ENCODE data around the gene MPI.
A peak's percentile ranks its signal among the peaks of the same experiment; 100 is the strongest.
"Not testable (repeated sequence)": the region's sequence is repeated elsewhere in the genome, so short reads cannot be mapped to it uniquely, and the experiment has no call there.

The MPI gene

DNA sequence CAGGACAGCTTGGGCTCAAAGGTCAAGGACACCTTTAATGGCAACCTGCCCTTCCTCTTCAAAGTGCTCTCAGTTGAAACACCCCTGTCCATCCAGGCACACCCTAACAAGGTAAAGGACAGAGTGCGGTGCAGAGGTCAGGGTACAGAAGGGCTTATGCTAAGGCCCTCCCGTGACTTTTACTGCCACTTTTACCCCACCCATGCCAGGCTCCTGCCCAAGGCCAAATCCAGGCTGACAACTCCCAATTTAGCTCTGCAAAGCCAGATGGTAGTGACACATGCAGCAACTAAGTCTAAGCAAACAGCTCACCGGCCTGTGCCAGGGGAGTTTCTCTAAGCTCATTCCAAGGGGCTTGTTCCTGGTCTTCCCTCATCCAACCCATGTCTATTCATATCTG is 1.6 kb downstream of the MPI start:
- DNase-seq (ENCODE audit: low read depth in 2 of 2) = no peak

DNA sequence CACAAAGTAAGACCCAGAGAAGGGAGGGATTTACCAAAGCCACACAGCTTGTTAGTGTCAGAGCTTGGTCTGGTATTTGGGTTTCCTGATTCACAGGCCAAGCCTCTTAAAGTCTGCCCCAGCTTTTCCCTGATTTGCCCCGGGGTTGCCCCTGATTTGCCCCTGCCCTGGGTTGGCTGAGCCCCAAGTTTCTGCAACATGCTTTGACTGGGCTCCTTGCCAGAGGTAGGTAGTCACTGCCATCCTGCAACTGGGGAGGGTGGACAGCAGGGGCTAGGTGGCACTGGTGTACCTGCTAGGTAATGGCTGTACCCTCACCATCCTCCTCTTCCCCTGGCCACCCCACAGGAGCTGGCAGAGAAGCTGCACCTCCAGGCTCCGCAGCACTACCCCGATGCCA is 2.5 kb downstream of the MPI start:
- DNase-seq (ENCODE audit: low read depth in 2 of 2) = no peak

DNA sequence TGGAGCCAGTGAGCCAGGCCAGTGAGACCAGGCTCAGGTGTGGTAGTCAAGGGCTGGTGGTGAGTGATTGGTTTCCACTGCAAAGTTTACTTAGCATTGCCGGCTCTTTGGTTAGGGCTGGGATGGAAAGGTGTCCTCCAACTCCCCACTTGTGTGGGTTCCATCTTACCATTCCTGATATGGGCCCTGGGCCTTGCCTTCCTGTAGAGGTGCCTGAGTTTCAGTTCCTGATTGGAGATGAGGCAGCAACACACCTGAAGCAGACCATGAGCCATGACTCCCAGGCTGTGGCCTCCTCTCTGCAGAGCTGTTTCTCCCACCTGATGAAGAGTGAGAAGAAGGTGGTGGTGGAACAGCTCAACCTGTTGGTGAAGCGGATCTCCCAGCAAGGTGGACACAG is 3.1 kb downstream of the MPI start:
- DNase-seq (ENCODE audit: low read depth in 2 of 2) = no peak

DNA sequence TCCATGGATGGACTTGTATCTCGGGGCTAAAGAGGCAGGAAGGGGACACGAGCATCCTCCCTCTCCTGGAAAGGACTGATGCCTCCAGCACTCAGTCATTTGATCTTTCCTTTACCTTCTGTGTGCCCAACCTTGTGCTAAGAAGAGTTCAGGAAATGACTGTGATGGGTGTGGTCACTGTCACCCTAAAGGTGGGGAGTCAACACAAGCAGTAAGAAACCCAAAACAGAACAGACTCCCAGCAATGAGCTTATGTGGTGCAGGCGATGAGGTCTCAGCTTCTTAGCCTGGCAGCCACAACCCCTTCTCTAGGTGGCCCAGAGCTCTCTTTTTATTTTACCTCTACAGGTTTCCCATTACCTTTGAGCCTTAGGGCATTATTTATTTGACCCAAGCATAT is 3.8 kb downstream of the MPI start:
- DNase-seq (ENCODE audit: low read depth in 2 of 2) = no peak

DNA sequence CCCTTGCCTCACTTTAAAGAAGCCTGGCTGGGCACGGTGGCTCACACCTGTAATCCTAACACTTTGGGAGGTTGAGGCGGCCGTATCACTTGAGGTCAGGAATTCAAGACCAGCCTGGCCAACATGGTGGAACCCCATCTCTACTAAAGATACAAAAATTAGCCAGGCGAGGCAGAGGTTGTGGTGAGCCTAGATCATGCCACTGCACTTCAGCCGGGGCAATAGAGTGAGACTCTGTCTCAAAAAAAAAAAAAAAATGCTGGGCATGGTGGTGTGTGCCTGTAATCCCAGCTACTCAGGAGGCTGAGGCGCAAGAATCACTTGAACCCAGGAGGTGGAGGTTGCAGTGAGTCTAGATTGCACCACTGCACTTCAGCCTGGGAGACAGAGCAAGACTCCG is 4.5 kb downstream of the MPI start:
- not testable (repeated sequence) for DNase-seq (ENCODE audit: low read depth in 2 of 2)

DNA sequence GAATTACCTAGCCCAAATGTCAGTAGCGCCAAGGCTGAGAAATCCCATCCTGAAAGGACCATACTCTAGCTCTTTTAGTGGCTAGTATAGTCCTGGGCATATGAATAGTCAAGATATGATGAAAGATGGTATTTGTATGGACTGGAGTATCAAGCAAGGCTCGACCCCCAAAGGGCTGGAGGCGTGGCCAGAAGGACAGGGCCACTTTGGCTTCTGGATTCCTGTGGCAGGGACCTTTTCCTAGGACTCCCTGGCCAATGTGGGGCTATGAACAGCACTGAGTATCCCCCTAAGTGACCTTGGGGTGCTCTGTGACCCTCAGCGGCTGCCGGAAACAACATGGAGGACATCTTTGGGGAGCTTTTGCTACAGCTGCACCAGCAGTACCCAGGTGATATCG is 6.0 kb downstream of the MPI start:
- no peak for DNase-seq (ENCODE audit: low read depth in 2 of 2)

DNA sequence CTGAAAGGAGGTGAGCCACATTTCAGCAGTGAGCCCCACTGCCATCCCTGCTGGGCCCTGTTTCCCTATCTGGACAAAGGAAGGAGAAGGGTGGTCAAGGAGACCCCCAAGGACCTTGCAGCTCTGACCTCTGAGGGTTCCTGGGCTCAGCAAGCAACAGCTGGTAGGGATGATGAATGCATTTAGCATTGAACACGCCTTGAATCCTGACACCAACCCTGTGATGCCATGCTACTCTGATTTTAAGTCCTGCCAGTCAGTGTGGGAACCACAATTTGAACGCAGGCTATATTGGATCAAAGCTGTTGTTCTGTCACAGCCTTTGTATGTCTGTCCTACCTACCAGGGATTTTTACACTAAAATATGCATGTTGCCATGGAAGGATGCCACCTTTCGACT is 6.5 kb downstream of the MPI start:
- DNase-seq (ENCODE audit: low read depth in 2 of 2) = no peak

DNA sequence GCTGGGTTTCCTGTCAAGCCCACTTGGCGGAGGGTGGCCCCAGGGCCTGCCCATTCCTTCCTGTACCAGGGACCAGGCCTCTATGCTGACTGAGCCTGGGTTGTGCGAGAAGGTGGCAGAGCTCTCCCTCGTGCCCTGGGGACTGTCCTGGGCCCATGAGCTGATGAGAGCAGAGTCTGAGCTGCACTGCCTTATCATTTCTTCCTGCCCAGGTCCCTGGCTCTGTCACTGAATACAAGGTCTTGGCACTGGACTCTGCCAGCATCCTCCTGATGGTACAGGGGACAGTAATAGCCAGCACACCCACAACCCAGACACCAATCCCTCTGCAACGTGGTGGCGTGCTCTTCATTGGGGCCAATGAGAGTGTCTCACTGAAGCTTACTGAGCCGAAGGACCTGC is 7.5 kb downstream of the MPI start:
- no peak for DNase-seq (ENCODE audit: low read depth in 2 of 2)

DNA sequence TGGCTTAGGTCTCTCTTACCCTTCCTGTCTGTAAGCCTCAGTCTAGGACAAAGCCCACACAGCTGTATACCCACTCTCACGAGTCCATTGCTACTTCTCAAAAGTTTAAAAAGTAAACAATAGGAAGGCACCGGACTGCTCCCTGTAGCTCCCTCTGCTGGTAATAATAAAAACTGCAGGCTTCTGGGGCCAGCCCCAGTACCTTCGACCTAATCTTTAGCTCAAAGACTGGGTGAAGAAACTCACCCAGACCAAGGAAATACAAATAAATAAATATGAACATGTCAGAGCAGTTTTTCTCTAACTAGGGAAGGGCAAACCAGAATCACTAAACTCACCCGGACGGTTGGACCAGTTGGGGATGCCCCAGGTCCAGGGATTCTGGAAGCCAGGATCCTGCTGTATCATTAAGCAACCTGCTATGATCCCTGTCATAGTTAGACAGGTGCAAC is 11.8 kb downstream of the MPI start:
- DNase-seq (ENCODE audit: low read depth in 2 of 2) = peak in 1 of 2 donors; percentile 28

DNA sequence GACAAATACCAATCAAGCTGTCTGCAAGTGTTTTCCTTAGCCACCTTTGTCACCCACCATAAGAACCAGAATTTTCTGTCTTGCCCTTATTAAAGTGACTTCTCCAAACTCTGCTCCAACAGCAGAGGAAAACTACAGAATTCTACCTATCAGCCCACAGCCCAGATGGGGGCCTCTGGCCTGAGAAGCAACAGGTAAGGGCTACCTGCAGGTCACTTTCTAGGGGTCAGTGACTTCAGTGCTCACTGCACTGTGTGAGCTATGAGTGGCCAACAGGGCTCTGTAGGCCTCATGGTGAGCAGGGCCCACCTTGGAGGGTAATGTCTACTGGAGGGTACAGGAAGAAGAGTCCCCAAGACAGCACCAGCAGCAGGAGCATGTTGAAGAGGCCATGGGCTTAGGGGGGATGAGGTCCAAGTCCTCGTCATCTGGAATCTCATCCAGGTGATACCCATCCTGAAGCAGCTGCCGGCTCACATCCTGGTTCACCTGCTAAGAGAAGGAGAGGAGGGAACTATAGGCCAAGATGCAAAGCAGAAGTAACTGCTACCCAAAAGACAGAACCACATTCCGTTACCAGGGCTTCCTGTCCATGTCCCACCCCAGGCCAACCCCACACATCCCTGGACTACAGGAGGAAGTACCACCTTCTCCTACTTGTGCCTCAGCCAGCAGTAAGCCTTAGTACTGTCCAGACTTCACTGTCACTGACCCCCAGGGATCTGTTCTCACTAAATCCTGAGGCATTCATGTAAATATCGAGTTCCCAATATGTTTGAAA is 12.6 kb downstream of the MPI start:
- DNase-seq (ENCODE audit: low read depth in 2 of 2) = no peak

DNA sequence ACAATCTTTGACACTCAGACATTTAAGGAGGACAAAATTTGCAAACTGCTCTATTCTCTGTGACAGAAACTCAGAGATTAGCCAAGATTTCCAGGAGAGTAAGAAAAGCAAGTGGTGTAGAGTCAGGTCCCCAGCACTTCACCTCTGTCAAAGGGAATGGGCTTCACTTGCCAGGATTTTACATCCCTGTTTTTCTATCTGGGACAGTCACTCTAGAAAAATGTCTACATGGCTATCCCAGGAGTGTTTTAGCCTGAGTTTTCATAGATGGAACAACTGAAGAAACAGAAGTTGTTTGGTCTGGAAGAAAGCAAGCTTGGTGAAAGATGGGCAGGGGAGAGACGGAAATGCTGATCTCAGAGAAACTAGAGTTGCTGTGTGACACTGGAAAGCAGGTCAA is 13.8 kb downstream of the MPI start:
- no peak for DNase-seq (ENCODE audit: low read depth in 2 of 2)

DNA sequence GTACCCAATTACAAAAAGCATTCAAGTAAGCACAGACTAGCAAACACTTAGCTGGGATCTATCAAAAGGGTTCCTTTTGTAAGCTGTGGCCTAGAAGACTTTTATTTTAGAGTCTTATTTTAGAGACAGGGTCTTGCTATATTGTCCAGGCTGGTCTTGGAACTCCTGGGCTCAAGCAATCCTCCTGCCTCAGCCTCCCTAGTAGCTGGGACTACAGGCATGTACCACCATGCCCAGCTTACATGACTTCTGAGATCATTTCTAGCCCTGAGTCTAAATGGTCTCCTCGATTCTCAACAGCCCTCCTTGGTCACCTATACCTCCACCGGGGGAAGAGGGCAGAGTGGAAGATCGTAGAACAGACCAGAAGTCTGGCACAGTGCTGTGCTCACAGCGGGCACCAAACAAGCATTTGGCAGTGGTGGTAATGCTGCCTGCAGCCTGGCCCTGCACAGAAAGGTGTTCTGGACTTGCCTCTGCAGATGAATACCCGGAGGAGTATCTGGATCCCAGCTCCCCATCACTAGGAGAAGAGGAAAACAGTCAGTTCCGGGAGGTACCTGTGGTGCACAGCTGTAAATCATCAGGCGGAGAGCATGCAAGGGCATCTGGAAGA is 14.5 kb downstream of the MPI start:
- DNase-seq (ENCODE audit: low read depth in 2 of 2) = no peak

DNA sequence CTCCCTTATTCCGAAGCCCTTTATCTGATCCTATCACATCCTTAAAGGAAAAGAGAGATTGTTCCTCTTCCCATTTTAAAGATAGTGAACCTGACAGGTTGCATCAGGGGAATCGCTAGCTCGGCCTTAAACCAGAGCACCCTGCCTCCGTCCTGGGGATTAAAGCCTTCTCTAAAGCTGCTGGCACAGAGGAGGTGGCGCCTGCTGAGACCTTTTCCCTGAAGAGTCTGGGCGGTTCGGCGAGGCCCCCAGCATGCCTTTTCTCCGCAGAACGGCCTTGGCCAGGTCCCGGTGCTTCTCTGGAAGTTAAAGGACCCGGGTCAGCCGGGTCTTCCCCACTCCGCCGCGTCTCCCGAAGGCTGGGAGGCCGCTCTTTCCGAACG is 16.2 kb downstream of the MPI start:
- peak in 1 of 2 donors; percentile 15 for DNase-seq (ENCODE audit: low read depth in 2 of 2)

DNA sequence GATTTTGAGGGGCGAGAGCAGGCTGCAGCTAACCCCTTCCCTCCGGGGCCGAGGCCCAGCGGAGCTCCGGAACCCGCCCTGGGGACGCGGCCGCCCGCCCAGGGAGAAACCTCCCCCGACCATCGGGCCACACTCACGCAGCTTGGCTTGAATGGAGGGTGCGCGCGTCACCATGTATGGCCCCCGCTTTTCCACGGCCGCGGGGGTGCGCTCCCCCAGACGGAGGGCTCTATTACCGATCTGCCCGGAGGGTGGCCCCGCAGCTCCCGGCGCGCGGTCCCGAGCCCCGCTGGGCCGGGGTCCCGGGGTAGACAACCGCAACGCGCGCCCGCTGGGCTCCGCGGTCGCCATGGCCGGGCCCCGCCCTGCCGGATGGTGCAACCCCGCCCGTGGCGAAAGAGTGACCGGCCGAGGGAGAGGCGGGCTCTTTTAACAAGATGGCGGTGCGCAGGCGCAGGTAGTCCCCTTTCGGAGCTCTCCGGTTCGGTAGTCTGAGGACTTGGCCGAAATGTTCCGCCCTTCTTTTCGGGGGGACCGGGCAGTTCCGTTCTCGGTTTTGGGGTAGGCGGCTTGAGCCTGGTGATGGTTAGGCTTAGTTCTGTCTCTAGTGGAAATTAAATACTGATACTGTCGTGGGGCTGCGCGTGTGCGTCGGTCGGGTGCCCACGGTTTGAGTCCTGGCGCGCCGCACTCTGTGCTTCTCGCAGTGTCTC is 16.8 kb downstream of the MPI start, which contains the start of gene FAM219B:
Gene FAM219B, minus strand, starts transcription at position 402 of the 713 bp plus-strand sequence. Its CDS starts 51 bp downstream, at position 351.
- peak; percentile 75 to 81 for DNase-seq (ENCODE audit: low read depth in 2 of 2)

DNA sequence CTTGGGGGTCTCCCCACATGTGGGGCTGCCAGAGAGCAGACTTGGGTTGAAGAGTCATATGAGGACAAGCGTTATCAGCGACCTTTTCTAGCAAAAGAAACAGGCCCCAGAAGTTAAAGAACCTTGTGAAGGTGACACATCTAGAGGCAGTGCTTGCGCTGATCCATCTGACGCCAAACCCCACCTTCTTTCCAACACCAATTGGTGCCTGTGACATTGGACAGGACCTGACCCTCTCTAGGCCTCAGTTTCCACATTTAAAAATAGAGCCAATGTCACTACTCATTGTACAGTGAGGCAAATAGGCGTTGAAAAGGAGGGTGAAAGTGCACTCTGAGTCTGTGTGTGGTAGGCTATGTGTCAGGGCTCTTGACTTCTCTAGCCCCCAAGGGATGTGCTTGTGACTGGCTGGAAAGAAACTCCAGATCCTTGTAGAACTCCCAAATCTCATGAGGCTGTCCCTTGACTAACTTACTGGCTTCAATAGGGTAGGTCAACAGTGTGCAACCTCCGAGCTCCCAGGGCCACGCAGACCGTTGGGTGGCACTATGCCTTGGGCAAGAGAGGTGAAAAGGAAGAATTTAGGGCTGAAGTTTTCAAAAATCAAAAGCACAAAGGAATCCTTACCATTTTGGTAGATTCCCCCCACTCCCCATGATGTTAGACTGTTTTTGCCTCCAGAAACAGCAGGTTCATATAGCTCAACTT is 17.5 kb downstream of the MPI start:
- no peak for DNase-seq (ENCODE audit: low read depth in 2 of 2)

DNA sequence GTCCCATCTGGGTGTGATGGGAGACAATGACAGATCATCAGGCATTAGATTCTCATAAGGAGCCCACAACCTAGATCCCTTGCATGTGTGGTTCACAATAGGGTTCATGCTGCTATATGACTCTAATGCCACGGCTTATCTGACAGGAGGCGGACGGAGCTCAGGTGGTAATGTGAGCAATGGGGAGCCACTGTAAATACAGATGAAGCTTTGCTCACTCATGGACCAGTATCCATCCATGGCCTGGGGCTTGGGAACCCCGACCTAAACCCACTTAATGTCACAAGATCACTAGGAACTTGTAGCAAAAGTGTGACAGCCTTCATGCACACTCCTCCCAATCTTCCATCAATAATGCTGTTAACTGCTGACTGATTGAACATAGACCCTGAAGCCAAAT is 18.8 kb downstream of the MPI start:
- no peak for DNase-seq (ENCODE audit: low read depth in 2 of 2)

DNA sequence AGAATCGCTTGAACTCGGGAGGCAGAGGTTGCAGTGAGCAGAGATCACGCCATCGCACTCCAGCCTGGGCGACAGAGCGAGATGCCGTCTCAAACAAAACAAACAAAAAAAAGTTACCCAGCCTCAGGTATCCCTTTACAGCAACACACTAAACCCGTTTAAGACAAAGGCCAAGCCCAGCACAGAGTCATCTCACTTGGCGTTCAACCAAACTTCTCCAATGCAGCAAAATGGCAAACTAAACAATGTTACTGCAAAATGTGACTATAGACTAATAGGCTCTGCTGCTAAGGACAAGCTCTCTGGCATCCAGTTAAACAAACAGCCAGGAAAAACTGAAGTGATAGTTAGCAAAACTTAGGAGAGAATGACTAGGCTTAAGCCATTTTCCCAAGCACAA is 23.2 kb downstream of the MPI start:
- DNase-seq (ENCODE audit: low read depth in 2 of 2) = no peak

DNA sequence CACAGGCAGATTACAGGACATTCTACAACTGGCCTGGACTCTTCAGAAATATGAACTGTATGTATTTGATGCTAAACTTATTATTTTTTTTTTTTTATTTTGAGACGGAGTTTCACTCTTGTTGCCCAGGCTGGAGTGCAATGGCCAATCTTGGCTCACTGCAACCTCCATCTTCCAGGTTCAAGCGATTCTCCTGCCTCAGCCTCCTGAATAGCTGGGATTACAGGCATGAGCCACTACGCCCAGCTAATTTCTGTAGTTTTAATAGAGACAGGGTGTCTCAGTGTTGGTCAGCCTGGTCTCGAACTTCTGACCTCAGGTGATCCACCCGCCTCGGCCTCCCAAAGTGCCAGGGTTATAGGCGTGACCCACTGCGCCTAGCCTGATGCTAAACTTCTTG is 24.0 kb downstream of the MPI start:
- not testable (repeated sequence) for DNase-seq (ENCODE audit: low read depth in 2 of 2)

DNA sequence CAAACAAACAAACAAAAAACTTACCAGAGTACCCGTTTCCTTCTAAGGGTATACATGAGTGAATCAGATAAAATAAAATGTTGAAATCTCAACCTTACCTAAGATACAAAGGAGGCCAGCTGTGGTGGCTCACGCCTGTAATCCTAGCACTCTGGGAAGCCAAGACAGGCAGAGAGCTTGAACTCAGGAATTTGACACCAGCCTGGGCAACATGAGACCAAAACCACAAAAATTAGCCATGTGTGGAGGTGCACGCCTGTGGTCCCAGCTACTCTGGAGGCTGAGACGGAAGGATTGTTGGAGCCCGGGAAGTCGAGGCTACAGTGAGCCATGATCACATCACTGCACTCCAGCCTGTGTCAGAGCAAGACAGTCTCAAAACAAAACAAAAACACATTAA is 27.8 kb downstream of the MPI start:
- no peak for DNase-seq (ENCODE audit: low read depth in 2 of 2)

DNA sequence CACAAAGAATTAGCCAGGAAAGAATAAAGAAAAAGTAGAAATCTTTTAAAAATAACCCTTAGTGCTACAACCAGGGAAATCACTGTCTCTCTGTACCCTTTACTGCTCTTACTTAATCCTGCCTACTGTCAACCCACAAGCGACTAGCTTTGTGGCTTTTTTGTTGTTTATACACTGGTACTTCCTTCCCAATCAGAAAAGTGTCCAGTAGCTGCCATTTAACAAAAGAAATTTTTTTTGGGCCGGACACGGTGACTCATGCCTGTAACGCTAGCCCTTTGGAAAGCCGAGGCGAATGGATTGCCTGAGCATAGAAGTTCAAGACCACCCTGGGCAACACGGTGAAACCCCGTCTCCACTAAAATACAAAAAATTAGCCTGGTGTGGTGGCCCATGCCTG is 30.6 kb downstream of the MPI start:
- DNase-seq (ENCODE audit: low read depth in 2 of 2) = no peak

DNA sequence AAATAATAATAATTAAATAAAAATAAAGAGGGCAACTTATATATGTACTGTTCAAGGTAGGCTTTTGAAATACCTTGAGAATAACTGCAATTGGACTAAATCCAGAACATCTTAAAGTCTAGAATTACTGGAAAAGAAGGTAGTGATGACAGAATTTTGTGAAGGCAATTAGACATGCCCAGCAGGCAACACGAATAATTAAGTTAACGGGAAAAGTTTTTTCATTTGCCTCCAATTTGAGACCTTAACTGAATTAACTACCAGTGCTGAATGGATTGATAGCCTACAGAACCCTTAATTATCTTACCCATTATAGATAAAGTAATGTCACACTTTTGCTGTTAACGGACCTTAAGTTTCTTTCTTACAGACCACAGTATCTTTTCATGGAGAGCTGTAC is 34.7 kb downstream of the MPI start:
- DNase-seq (ENCODE audit: low read depth in 2 of 2) = no peak

DNA sequence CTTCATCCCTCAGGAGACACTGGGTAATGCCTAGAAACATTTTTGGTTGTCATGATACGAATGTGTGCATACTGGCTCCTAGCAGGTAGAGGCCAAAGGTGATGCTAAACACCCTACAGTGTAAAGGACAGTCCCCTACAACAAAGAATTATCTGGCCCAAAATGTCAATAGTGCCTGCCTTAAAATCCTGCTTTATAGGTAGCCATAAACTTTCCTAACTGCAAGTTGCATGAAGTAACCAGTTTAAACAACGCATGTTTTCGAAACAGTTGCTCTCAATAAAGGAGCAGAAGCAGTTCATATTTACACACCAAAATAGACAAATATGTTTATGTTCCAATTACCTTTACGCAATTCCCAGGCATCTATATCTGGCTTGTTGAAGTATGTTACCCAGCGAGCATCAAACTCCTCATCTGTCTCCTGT is 38.9 kb downstream of the MPI start:
- no peak for DNase-seq (ENCODE audit: low read depth in 2 of 2)

All from stimulated activated CD8-positive, alpha-beta memory T cell treated with anti-CD3 and anti-CD28 coated beads, Interleukin-2, amount 100 ng/mL, for 48 hours (primary cell).